A172 (cell line): ENCODE results near the gene VAC14. TPM values are rescaled to one million over a fixed set of nuclear protein-coding genes. Genes with fewer than 3 reads are reported as not detected.
"Not testable (repeated sequence)": the region's sequence is repeated elsewhere in the genome, so short reads cannot be mapped to it uniquely, and the experiment has no call there.

Source experiments
- DNase-seq: peaks from one replicate; pipeline ENCODE4 v3.0.0-alpha.2; 2015; ENCODE audit warnings: low spot score
- total RNA-seq: library from RNA; depleted of rRNA; stranded (reverse); fragments of >200 nt; shearing (Covaris generic); gene quantifications from 2 replicates; pipeline ENCODE4 v1.2.3, GENCODE V29; 2014

VAC14 gene
- total RNA-seq, 1 experiment from 2014 or later: 58.8 TPM

DNA sequence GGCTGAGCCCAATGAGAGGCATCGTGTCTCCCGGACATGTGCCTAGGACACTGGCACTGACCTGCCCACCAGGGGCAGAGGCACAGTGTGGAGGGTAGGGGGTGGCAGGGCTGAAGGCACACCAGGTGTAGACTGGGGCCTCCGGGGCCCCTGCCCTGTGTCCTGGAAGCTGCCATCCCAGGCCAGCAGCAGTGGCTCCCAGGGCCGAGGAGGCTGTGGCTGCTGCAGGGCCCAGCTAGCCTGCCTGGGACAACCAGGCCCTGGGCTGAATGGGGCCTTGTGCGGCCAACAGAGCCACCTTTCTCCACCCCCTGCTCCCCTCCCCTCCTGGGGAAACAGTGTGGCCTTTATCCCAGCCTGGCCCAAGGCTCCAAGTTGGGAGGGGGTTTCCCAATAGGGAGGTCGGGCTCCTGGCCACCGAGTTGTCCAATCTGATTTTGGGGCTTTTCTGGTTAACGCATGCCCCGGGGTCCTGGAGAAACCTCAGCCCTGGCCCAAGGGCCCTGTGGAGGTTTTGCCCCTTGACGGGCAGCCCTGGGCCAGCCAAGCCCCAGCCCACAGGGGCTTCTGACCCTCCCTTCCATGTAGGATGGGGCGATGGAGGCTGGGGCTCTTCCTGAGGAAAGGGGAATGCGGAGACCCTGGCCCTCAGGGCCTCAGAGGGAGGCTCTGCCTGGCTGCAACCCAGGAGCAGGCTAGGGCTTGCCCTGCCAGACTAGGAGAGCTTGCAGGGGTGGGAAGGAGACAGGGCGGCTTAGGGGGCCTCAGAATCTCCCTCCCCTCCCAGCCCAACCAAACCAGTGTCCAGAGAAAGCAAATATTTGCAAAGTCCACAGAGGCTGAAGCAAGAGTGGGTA lies 119.3 kb downstream of the VAC14 start:
- no peak for DNase-seq

DNA sequence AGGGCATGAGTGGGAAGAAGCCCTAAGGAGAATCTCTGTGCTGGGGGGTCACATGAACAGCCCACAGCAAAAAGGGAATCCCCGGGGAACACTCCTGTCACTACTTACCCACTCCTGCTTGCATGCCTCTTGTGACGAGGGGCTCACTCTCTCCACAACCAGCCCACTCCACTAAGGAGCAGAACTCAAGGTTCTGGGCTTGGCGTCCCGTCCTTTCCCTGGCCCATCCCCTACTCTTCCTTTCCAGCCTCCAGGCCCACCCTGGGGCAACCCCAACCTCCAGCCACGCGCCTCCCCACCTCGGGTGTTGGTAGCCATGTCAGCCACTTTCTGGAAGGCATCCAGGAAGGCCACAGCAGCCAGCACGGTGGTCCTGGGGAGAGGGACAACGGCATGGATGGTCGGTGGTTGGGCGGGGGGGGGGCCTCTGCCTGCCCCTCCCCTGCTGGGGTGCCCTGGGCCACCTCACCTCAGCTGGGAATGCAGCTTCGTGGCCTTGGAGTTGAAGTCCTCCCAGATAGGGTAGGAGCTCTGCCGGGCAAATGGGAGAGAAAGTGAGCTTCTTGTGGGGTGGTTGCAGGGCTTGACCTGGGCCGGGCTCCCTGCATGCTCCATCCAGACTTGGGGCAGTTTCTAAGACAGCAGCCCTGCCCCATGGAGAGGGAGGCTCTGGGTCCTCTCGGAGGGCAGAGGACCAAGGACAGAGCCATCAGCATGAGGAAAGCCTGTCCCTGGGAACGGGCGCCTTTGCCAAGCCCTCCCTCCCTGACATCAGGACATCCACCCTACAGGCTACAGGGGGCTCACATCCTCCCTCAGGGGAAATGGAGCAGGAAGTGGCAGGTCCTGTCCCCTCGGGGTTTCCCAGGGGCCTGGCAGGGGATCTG lies 120.2 kb downstream of the VAC14 start:
- no peak for DNase-seq

DNA sequence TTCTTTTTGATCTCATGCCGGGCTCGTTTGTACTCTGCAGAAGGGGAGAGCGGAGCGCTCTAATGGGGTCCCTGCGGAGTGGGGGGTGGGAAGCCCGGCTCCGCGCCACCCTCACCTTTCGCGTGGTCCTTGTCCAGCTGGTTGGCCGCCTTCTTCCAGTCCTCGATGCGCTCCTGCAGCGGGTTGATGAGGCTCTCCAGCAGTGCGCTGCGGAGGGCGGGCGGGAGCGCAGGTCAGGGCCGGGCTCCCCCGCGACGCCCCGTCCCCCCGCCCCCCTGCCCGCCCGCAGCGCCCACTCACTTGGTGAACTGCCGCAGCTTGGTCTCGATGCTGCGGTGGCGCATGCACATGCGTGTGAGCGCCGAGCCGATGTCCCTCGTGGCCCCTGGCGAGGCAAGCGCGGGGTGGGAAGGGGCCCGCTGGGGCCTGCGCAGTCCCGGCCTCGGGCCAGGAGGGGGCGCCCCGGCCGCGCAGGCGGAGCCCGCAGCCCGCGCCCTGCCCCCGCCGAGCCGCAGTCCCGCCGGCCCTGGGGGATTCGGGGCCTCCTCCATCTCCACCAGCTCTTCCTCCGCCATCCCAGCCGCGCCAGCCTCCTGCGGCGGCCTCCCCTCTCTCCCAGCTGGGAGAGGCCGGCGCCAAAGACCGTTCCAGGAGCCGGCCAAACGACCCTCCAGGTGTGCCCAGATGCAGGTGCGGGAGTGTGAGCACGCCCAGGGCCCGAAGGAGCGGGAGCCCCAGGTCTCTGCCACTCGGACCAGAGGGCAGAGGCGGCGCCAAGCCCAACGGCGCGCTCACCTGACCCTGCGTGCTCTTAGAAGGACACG lies 121.1 kb downstream of the VAC14 start:
- no peak for DNase-seq

DNA sequence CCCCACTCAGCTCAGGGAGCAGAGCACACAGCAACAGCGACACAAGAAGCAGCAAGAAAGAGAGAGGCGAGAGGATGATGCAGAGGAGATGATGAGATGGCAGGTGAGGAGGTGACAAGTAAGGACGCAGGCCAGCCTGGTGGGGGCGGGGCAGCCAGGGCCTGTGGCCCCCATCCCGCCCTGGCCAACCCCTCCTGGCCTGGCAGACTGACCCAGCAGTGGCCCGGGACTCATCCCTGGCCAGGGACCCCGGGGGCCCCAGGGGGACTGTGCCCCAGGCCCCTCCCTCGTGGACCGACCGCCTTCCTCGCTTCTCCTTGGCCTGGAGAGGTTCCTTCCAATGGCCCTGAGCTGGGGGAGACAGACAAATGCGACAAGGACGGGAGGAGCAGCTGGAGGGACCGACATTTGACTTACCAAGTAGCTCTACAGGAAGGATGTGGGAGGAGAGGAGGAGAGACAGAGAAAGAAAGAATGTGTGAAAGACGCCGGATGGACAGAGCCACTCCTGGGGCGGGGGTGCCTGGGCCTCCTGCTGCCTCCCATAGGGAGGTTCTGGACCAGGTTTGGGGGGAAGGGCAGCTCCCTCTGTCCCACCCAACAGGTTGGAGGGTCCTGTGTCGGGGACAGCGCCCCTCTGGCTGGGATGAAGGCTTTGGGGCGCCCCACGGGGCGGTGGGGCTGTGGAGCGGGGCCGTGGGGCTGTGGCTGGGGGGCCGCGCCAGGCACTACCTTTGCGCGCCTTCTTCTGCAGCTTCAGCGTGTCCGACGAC lies 121.9 kb downstream of the VAC14 start:
- no peak for DNase-seq

- no peak for DNase-seq
Observed at GRCh38 chr16:70678121-70678897, 122.6 kb downstream of the VAC14 start.

DNA sequence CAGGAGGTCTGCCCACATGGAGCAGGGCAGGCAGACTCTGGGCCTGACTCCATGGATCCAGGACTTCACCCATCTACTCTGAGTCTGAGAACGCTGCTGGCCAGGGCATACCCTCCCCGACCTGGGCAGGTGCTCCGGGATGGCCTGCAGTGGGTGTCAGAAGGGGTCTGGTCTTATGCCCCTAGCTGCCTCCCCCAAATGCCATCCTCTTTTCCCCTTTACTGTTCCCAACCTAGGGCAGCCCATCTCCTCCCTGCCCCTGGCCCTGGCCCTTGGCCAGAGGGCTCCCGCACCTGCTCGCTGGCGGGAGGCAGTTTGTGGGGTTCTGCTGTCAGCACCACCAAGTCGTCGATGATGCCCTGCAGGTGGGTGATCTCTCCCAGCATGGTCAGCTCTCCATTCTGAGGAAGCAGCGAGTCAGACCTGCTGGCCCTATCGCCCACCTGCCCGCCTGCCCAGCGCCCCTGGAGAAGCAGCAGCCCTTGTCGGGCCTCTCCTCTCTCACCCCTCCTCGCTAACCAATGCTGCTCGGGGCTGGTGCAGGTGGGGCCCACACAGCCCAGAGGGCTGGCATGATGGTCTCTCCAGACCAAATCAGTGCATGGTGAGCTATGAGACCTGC lies 123.3 kb downstream of the VAC14 start:
- no peak for DNase-seq

- no peak for DNase-seq
Observed at GRCh38 chr16:70676675-70677498, 124.1 kb downstream of the VAC14 start.

DNA sequence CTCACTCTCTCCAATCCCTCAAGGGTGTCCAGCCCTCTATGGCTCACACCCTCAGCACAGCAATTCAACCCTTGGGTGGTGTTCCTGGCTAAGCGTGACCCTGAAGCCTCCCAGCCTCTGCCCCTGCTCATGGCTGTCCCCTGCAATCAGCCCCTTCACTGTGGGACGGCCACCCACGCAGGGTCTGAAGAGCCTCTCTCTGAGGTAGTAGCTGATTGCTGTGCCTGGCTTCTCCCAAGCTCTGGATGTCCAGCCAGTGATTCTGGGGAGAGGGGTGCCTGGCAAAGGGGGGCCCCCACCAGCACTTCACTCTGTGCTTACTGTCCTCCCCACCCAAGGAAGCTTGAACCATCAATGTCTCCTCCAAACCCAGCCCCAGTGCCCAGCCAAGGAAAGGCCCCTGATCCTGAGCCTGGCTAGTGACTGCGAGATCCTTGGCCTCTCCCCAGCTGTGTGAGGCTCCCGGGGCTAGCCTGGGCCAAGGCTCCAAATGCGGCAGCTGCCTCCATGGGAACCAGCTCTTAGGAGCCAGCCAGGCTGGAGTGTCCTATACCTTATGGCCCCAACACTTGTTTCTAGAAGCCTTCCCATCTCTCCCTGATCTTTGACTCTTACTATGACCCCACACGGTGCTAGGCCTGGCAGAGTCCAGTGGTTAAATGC lies 125.0 kb downstream of the VAC14 start:
- DNase-seq: no peak

- DNase-seq: no peak
Observed at GRCh38 chr16:70674221-70675014, 126.5 kb downstream of the VAC14 start.

DNA sequence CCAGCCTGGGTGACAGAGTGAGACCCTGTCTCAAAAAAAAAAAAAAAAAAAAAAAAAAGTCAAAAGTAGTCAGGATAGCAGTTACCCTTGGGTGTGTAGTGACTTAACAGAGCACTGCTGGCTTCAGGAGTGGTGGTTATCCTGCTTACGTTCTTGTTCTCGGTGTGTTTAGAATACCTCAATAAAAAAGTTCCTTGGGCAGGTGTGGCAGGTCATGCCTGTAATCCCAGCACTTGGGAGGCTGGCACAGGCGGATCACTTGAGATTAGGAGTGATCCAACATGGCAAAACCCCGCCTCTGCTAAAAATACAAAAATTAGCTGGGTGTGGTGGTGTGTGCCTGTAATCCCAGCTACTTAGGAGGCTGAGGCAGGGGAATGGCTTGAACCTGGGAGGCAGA lies 130.0 kb downstream of the VAC14 start:
- DNase-seq: not testable (repeated sequence)

DNA sequence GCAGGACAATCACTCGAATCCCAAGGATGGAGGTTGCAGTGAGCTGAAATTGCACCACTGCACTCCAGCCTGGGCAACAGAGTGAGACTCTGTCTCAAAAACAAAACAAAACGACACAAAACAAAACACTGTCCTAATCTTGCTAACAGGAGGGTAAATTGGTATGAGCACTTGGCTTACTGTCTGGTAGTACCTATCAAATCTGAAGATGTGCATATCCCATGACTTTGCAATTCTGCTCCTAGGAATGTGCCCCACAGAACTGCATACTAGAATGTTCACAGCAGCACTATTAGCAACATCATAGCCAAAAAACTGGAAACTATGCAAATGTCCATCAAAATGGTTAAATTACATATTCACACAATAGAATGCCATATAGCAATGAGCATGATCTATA lies 130.8 kb downstream of the VAC14 start:
- no peak for DNase-seq

DNA sequence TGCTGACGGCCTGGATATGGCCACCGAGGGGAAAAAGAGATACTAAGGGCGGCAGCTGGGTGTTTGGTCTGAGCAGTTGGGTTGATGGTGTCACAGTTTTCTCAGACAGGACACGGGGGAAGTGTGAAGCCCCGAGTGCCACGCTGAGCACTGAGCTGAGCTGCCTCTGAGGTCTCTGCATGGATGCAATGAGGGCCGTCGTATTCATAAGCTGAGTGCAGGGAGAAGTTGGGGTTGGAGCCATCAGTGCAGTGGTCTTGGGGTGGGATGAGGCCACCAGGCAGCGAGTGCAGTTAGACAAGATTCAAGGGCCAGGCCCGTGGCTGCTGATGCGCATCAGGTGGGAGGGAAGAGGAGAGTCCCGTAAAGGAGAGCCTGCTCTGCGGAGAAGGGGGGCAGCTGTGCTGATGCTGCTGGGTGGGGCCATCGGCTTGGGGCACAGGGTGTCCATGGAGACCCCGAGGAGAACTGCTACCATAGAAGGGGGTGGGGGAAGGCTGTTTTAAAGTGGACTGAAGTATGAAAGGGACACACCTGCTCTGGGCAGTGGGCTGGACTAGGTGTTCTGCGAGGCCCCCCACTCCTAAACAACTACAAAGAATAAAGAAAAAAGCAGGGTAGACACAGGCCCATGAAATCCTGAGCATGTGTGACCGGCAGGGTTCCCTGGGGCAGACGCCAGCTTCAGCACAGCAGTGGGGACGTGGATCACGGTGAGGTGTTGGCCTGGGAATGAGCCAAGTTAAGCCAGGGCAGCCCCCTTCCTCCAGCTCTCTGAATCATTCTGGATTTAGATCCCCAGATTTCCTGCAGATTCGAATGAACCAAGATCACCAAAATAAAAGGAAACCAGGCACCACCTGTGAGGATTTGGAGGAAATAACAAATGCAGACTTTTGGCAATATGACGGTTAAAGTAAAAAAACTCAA lies 134.9 kb downstream of the VAC14 start:
- DNase-seq: no peak

DNA sequence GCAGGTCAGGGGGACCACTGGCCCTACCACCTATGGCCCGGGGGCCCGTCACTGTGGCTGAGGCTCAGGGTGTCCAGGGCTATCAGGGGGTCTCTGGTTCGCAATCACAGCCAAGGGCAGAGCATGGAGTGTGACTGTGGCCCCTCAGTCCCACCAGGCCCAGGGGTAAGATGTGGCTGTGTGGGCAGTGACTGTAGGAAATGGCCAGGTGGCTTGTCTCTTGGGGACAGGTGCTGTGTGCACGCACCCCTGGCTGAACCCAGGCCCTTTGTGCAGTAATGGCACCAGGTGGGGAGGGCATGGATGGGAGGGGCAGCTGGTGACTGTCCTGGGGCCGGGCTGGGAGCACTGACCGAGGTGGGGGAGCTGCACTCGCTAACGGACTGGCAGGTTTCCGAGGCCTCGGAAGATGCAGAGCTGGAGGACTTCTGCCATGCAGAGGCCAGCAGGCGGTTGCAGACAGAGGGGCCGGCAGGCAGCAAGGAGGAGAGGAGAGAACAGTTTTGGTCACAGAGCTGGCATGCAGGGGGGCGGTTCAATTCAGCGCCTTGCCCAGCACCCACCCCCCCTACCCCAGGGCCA lies 135.8 kb downstream of the VAC14 start:
- no peak for DNase-seq

DNA sequence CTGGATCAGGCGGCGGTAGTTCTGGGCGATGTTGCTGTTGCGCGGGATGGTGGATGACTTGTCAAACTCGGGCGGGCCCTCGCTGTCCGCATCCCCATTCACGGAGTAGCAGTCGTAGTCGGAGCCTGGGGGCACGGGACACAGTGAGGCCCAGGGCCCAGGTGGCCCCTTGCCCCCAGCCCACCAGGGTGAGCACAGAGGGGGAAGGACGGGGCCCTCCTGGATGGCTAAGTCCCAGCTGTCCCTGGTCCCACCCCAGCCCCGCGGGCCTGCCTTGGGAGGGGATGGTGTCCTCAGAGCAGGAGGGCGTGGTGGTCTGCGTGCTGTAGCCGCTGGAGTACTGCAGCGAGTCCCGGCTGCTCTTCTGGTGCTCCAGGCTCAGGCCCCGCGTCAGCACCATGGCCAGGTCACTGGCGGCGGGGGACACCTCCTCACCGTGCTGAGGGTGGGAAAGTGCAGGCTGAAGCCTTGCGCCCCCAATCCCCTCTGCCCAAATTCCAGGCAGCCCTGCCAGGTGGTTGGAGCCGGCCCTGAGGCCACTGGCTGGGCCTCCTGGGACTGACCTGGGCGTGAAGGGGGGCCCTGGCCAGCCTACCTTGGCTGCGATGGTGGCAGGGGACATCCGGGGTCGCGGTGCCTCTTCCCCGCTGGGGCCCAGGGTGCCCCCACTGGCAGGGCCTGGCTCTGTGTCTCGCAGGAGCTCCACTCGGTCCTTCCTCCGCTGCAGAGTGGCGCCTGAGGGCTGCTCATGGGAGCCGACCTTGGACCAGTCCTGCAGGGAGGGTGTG lies 136.4 kb downstream of the VAC14 start:
- DNase-seq: no peak
